GM11168 (cell line): ENCODE data around the gene FMN2.

ENCODE experiments used
- in situ Hi-C: fragments of 300-500 bp; cut with MboI; formaldehyde crosslinking; loops from one replicate; pipeline ENCODE4 v1.12.0; 2022; ENCODE audit warnings: low sequenced_read_pairs; ENCODE audit not compliant: unreplicated experiment

Gene FMN2

GRCh38 chr1:240189386-240189989 is 97.8 kb downstream of the FMN2 start:
- in situ Hi-C loops = no loop called here

GRCh38 chr1:240190881-240191401 is 99.3 kb downstream of the FMN2 start:
- in situ Hi-C loops = no loop called here

- in situ Hi-C loops = no loop called here
Measured at GRCh38 chr1:240192851-240193250, 101.2 kb downstream of the FMN2 start.

- in situ Hi-C loops = no loop called here
Measured at GRCh38 chr1:240193679-240194078, 102.0 kb downstream of the FMN2 start.

GRCh38 chr1:240194120-240194519 is 102.4 kb downstream of the FMN2 start:
- in situ Hi-C loops = no loop called here

GRCh38 chr1:240198376-240198775 is 106.7 kb downstream of the FMN2 start:
- in situ Hi-C loops = no loop called here

GRCh38 chr1:240199758-240200645 is 108.3 kb downstream of the FMN2 start:
- in situ Hi-C loops = no loop called here

GRCh38 chr1:240201931-240202330 is 110.2 kb downstream of the FMN2 start:
- in situ Hi-C loops = no loop called here

- in situ Hi-C loops = no loop called here
Measured at GRCh38 chr1:240207073-240207709, 115.5 kb downstream of the FMN2 start.

- in situ Hi-C loops = no loop called here
Measured at GRCh38 chr1:240210026-240210425, 118.3 kb downstream of the FMN2 start.

GRCh38 chr1:240212556-240212955 is 120.9 kb downstream of the FMN2 start:
- in situ Hi-C loops = no loop called here

GRCh38 chr1:240217403-240217802 is 125.7 kb downstream of the FMN2 start:
- in situ Hi-C loops = no loop called here

GRCh38 chr1:240219104-240219503 is 127.4 kb downstream of the FMN2 start:
- in situ Hi-C loops = no loop called here

GRCh38 chr1:240226102-240226501 is 134.4 kb downstream of the FMN2 start:
- in situ Hi-C loops = no loop called here

GRCh38 chr1:240230816-240231215 is 139.1 kb downstream of the FMN2 start:
- in situ Hi-C loops = no loop called here

- in situ Hi-C loops = no loop called here
Measured at GRCh38 chr1:240232530-240232929, 140.8 kb downstream of the FMN2 start.

- in situ Hi-C loops = no loop called here
Measured at GRCh38 chr1:240234485-240235210, 143.0 kb downstream of the FMN2 start.

GRCh38 chr1:240235521-240236288 is 144.0 kb downstream of the FMN2 start:
- in situ Hi-C loops = no loop called here

GRCh38 chr1:240237305-240237721 is 145.6 kb downstream of the FMN2 start:
- in situ Hi-C loops = no loop called here

GRCh38 chr1:240239309-240239708 is 147.6 kb downstream of the FMN2 start:
- in situ Hi-C loops = no loop called here
